Measurements from ENCODE around the gene SPART.
"Not testable (repeated sequence)": the region's sequence is repeated elsewhere in the genome, so short reads cannot be mapped to it uniquely, and the experiment has no call there.

The SPART gene

GRCh38 chr13:36344173-36344572 is 2.0 kb downstream of the SPART start:
- peak overlapping the region; percentile 83 for H3K4me3 ChIP-seq (ENCODE audit: low read depth, low read length)
- TF ChIP-seq CTCF (conservative IDR thresholded peaks at IDR 0.05; ENCODE audit: low read depth, low read length): no peak
- peak; percentile 89 for DNase-seq (ENCODE audit: low read depth)

- TF ChIP-seq CTCF (conservative IDR thresholded peaks at IDR 0.05; ENCODE audit: low read depth, low read length): no peak
- H3K4me3 ChIP-seq (ENCODE audit: low read depth, low read length): peak overlapping the region; percentile 83
- no peak for DNase-seq (ENCODE audit: low read depth)
These were observed 2.4 kb downstream of the SPART start for GRCh38 chr13:36343766-36344165.

- H3K4me3 ChIP-seq (ENCODE audit: low read depth, low read length): no peak overlapping the region
- TF ChIP-seq CTCF (conservative IDR thresholded peaks at IDR 0.05; ENCODE audit: low read depth, low read length): no peak
These were observed 3.5 kb downstream of the SPART start for GRCh38 chr13:36342715-36343114.

GRCh38 chr13:36341718-36342117 is 4.5 kb downstream of the SPART start:
- no peak overlapping the region for H3K4me3 ChIP-seq (ENCODE audit: low read depth, low read length)
- TF ChIP-seq CTCF (conservative IDR thresholded peaks at IDR 0.05; ENCODE audit: low read depth, low read length): no peak
- peak; percentile 45 for DNase-seq (ENCODE audit: low read depth)

More at GRCh38 chr13:36342715-36343114, 3.5 kb downstream of the SPART start:
- DNase-seq (ENCODE audit: low read depth): no peak

- no peak overlapping the region for H3K4me3 ChIP-seq (ENCODE audit: low read depth, low read length)
- no peak for TF ChIP-seq CTCF (conservative IDR thresholded peaks at IDR 0.05; ENCODE audit: low read depth, low read length)
- no peak for DNase-seq (ENCODE audit: low read depth)
These were observed 6.5 kb downstream of the SPART start for GRCh38 chr13:36339600-36340155.

- DNase-seq (ENCODE audit: low read depth): no peak
- peak; percentile 0 for TF ChIP-seq CTCF (conservative IDR thresholded peaks at IDR 0.05; ENCODE audit: low read depth, low read length)
These were observed 8.1 kb downstream of the SPART start for GRCh38 chr13:36337938-36338641.

GRCh38 chr13:36332986-36333385 is 13.2 kb downstream of the SPART start:
- no peak overlapping the region for H3K4me3 ChIP-seq (ENCODE audit: low read depth, low read length)
- peak; percentile 47 for DNase-seq (ENCODE audit: low read depth)
- TF ChIP-seq CTCF (conservative IDR thresholded peaks at IDR 0.05; ENCODE audit: low read depth, low read length): no peak

More at GRCh38 chr13:36337938-36338641, 8.1 kb downstream of the SPART start:
- H3K4me3 ChIP-seq (ENCODE audit: low read depth, low read length): no peak overlapping the region

GRCh38 chr13:36332255-36332654 is 13.9 kb downstream of the SPART start:
- not testable (repeated sequence) for DNase-seq (ENCODE audit: low read depth); H3K4me3 ChIP-seq (ENCODE audit: low read depth, low read length)
